Hematopoietic multipotent progenitor cell treated with erythropoietin and hydrocortisone succinate and interleukin-3 and kit ligand, for 15 days (in vitro differentiated cells): Measurements from ENCODE around the gene NCR1.
"Not testable (repeated sequence)": the region's sequence is repeated elsewhere in the genome, so short reads cannot be mapped to it uniquely, and the experiment has no call there.

Experiments
- DNase-seq: peaks from one replicate; pipeline ENCODE4 v3.0.0-alpha.2; 2015; ENCODE audit warnings: low spot score

The NCR1 gene, protein sequence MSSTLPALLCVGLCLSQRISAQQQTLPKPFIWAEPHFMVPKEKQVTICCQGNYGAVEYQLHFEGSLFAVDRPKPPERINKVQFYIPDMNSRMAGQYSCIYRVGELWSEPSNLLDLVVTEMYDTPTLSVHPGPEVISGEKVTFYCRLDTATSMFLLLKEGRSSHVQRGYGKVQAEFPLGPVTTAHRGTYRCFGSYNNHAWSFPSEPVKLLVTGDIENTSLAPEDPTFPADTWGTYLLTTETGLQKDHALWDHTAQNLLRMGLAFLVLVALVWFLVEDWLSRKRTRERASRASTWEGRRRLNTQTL

DNA sequence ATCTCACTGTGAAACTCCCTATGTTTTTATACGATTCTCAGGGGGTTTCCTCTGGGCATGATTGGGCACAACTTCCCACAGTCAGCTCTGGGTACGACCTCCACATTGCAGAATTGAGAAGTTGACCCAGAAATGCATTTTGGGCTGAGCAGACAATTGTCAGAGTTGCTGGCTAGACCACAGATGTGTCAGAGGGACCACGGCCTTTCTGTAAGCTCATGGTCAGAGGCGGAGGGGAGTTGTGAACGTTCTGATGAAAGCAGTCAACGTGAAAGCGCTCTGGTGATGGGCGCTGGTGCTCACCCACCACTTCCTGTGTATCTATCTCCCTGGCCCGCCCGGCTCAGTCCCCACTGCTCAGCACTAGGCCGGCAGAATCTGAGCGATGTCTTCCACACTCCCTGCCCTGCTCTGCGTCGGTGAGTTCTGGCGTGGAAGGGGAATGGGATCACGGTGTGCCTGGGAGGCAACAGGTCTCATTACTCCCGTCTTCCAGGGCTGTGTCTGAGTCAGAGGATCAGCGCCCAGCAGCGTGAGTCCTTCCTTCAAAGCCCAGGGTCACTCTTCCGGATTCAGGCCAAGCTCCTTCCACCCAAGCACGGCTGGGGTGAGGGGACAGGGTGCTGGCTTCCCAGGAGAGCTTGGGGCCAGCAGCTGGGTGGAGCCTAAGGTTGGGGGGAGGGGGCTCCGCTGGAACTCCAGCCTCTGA lies at the start of gene NCR1:
Gene NCR1, plus strand, starts transcription at position 346 of the 709 bp plus-strand sequence. Its CDS starts 40 bp downstream, at position 386.
- DNase-seq = no peak

DNA sequence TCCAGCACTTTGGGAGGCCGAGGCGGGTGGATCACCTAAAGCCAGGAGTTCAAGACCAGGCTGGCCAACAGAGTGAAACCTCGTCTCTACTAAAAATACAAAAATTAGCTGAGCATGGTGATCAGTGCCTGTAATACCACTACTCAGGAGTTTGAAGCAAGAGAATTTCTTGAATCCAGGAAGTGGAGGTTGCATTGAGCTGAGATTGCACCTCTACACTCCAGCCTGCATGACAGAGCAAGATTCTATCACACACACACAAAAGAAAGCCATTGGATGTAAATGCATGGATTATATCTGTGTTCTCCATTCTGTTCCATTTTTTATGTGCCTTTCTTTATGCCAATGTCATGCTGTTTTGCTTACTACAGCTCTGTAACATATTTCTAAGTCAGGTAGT lies 47.5 kb upstream of the NCR1 start:
- DNase-seq = not testable (repeated sequence)

DNA sequence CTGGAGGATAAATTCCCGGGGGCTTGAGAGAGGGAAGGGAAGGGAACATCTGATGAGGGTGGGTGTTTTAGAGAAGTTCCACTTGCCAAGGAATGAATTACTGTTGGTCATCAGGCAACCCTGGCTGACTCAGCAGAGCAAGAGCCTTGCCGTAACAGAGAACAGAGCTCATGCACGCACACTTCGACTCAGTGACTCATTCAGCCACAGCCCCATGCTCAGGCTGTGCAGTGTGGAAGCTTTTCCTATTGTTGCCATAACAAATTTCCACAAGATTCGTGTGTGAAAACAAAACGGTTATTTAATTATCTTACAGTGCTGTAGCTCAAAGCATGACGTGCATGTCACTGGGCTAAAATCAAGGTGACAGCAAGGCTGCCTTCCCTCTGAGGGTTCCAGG lies 46.5 kb upstream of the NCR1 start:
- DNase-seq = not testable (repeated sequence)

DNA sequence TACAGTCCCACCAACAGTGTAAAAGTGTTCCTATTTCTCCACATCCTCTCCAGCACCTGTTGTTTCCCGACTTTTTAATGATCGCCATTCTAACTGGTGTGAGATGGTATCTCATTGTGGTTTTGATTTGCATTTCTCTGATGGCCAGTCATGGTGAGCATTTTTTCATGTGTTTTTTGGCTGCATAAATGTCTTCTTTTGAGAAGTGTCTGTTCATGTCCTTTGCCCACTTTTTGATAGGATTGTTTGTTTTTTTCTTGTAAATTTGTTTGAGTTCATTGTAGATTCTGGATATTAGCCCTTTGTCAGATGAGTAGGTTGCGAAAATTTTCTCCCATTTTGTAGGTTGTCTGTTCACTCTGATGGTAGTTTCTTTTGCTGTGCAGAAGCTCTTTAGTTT lies 42.5 kb upstream of the NCR1 start:
- not testable (repeated sequence) for DNase-seq

DNA sequence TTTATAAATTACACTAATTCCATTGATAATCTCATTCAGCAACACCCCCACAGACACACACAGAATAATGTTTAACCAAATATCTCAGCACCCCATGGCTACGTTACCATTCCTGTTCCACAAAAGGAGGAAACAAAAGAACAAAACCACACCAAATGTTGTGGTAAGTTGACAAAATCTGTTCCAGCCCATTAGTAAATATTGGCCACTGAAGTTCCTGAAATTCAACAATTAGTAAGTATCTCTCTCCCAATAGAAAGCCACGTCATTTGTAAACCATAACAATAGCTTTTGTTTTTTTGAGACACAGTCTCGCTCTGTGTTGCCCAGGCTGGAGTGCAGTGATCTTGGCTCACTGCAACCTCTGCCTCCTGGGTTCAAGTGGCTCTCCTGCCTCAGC lies 34.3 kb upstream of the NCR1 start:
- DNase-seq = no peak

DNA sequence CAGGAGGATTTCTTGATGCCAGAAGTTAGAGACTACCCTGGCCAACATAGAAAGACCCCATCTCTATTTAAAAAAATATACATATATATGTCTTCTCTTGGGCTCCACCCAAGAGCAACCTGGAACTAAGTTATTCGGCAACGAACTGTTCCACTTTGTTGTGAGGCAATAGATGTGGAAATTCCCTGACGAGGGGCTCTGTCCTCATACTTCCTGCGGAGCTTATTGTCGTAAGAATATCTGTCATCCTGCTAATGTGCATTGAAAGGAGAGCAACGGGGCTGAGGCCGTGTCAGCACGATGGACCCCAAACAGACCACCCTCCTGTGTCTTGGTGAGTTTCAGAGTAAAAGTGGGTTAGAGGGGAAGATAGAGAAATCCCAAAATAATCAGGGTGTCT lies 32.0 kb upstream of the NCR1 start, which contains the start of gene FCAR:
Gene FCAR, plus strand, starts transcription at position 246 of the 400 bp plus-strand sequence. Its CDS starts 55 bp downstream, at position 301.
- no peak for DNase-seq

DNA sequence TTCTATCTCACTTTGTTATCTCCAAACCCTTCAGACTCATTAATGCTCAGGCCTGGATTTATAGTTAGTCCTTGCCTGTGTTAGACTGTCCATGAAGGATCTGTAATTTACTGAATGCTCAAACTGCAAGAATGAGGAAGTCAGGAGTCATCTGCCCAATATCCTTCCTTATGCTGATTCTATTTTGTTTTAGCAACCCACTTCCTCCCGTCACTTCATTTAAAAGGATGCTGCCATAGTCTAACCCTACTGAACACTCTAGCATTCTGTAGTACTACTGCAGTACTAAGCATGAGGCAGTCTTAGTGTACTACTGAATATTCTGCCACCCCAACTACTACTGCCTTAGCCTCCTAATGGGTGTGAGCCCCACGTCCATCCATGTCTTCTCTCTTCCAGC lies 30.4 kb upstream of the NCR1 start:
- DNase-seq = no peak

DNA sequence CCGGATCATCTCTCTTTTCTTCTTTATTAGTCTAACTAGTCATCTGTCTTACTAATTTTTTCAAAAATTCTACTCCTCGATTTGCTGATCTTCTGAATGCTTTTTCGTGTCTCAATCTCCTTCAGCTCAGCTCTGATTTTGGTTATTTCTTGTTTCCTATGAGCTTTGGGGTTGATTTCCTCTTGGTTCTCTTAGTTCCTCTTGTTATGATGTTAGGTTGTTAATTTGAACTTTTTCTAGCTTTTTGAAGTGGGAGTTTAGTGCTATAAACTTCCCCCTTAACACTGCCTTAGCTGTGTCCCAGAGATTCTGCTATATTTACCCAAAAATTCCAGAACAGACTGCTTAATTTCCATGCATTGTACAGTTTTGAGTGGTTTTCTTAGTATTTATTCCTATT lies 28.5 kb upstream of the NCR1 start:
- DNase-seq = no peak

DNA sequence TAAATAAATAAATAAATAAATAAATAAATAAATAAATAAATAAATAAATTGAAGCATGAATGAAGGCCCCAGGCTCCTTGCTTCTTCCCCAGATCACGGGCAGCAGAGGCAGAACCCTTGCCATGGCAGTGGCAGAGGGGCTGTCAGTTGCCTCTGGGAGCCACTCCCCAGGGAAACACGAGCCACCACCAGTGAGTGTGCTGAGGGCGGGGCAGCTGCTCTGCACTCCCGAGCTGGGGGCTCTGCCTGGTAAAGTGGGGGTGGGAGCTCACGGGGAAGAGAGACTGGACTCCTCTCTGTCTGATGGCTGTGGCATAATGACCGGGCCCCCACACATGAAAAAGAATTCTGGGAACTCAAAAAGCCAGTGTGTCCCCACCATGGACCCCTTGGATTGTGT lies 24.1 kb upstream of the NCR1 start:
- DNase-seq = no peak

DNA sequence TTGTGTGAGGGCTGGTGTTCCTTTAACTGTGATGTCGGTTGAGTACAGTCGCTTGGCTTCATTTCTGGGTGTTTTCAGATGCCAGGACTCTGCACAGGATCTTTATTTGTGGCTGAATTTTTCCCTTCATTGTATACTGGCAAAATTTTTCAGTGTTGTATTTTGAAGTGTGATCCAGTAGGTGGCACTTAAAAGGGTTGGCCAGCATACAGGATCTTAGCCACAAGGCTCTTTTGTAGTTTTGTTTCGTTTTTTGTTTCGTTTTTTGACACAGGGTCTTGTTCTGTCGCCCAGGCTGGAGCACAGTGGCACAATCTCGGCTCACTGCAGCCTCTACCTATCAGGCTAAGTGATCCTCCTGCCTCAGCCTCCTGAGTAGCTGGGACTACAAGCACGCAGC lies 23.2 kb upstream of the NCR1 start:
- no peak for DNase-seq

DNA sequence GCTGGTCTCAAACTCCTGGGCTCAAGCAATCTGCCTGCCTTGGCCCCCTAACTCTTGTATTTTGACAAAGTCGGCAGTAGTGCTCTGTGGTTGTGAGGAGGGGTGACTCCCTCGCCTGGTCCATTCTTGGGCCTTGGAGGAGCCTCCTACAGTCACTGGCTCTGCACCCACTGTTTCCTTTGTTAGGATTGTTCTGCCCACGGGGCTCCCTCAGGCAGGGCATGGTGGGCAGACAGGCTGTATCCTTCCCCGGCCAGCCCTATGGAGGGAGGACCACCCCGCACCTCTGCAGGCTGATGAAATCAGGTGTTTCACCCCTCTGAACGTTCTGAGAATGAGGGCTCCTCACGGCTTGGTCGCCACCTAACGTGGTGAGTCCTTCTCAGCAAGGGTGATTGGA lies 22.7 kb upstream of the NCR1 start:
- DNase-seq = no peak

DNA sequence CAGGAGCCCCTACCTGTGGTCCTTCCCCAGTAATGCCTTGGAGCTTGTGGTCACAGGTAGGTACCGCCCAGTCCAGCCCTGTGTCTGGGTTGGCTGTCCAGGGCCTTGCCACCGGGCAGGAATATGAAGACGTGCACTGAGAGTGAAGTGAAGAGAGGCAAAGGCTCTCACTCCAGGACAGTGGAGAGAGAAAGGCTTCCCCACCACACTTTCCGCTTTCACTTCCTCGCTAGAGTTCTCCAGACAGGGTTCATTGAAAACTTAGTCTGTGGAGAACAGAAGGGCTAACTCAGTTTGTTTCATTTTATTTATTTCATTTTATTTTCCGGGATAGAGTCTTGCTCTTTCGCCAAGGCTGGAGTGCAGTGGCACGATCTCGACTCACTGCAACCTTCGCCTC lies 17.7 kb upstream of the NCR1 start:
- no peak for DNase-seq

DNA sequence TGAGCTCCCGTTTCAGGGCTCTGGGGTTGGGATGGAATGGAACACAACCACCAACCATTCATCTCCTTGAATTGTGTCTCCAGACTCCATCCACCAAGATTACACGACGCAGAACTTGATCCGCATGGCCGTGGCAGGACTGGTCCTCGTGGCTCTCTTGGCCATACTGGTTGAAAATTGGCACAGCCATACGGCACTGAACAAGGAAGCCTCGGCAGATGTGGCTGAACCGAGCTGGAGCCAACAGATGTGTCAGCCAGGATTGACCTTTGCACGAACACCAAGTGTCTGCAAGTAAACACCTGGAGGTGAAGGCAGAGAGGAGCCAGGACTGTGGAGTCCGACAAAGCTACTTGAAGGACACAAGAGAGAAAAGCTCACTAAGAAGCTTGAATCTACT lies 16.4 kb upstream of the NCR1 start:
- DNase-seq = no peak

DNA sequence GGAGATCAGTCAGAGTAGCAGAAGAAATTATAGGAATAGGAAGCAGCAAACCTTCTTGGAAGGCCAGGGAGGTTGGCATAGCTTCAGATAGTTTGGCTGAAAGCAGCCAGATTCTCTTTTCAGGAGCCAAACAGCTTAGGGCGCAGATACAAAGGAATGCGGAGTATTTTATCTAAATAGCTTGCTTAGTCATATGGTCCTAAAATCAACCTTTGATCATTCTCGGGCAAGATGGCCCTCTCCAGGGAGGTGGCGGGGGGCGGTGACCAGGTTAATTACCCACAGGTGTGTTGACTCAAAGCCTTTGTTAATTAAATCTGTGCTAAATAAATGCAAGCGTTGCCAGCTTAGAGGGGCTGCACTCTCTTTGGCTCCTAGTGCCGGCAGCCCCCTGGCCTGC lies 12.5 kb upstream of the NCR1 start:
- no peak for DNase-seq

DNA sequence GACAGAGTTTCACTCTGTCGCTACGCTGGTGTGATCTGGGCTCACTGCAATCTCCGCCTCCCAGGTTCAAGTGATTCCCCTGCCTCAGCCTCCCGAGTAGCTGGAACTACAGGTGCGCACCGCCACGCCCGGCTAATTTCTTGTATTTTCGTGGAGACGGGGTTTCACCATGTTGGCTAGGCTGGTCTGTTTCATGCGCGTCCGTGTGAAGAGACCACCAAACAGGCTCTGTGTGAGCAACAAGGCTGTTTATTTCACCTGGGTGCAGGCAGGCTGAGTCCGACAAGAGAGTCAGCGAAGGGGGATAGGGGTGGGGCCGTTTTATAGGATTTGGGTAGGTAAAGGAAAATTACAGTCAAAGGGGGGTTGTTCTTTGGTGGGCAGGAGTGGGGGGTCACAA lies 11.8 kb upstream of the NCR1 start:
- not testable (repeated sequence) for DNase-seq

DNA sequence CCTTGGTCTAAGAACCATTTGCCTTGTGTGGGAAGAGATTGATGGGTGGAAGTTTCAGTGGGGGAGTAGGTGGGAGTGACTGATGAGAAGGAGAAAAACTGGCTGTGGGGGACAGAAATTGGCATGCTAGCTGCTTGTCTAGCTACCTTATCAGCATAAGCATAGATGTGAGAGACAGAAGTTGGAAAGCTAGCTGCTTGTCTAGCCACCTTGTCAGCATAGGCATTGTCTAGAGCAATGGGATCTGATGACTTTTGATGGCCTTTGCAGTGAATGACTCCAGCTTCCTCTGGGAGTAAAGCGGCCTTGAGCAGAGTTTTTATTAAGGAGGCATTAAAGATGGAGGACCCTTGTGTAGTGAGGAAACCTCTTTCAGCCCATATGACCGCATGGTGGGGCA lies 9.9 kb upstream of the NCR1 start:
- DNase-seq = no peak

DNA sequence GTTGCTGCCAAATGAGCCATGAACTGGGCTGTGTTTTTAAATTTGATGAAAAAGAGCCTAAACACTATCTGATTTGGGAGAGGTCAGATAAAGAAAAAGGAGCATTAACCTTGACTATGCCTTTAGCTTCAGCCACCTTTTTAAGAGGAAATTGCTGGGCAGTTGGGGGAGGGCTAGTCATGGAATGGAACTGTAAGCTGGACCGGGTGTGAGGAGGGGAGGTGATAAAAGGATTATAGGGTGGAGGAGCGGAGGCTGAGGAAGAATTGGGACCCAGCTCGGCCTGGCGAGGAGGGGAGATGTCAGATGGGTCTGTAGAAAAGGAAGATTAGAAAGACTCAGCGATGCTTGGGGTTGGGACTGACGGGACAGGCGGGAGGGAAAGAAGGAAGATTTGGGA lies 7.3 kb upstream of the NCR1 start:
- not testable (repeated sequence) for DNase-seq

DNA sequence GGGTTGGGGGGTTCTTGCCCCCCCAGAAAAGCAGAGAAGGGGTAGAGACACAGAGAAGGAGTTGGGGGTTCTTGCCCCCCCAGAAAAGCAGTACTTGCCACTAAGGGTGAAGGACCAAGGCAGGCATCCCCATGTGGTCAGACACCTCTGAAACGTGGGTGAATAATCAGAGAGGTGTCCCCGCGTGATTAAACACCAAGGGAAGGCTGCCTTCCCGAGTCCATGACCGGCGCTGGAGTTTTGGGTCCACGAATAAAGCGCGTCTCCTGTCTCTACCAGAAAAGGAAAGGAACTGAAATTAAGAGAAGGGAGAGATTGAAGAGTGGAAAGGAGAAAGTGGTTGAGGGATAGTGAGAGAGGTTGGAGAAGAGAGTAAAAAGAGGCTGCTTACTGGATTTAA lies 6.3 kb upstream of the NCR1 start:
- DNase-seq = not testable (repeated sequence)

DNA sequence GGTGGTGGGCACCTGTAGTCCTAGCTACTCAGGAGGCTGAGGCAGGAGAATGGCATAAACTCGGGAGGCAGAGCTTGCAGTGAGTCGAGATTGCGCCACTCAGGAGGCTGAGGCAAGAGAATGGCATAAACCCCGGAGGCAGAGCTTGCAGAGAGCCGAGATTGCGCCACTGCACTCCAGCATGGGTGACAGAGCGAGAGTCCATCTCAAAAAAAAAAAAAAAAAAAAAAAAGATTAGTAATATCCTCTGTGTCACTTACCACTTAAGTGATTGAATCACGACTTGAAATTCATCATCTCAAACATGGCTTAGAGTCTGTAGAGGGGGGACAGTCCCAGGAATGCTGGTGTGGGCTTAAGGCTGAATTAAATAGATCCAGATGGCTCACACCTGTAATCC lies 4.8 kb upstream of the NCR1 start:
- DNase-seq = not testable (repeated sequence)

DNA sequence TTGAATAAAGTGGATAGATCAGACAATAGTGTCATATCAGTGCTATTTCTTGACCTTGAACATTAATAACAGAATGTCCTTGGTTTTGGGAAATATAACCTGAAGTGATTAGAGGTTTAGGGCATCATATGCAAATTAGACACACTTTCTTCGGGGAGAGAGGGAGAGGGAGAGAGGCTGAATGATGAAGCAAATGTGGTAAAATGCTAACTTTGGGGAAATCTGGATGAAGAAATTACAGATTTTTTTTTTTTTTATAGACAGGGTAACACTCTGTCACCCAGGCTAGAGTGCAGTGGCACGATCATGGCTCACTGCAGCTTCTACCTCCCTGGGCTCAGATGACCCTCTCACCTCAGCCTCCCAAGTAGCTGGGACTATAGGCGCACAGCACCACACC lies 3.9 kb upstream of the NCR1 start:
- DNase-seq = no peak

DNA sequence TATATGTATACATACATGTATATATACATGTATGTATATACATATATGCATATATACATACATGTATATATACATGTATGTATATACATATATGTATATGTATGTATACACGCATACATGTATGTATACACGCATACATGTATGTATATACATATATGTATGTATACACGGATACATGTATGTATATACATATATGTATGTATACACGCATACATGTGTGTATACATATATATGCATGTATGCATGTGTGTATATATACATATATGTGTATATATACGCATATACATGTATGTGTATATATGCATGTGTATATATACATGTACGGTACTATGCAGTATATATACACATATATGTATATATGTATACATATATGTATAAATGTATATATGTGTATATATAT lies 2.6 kb upstream of the NCR1 start:
- DNase-seq = no peak

DNA sequence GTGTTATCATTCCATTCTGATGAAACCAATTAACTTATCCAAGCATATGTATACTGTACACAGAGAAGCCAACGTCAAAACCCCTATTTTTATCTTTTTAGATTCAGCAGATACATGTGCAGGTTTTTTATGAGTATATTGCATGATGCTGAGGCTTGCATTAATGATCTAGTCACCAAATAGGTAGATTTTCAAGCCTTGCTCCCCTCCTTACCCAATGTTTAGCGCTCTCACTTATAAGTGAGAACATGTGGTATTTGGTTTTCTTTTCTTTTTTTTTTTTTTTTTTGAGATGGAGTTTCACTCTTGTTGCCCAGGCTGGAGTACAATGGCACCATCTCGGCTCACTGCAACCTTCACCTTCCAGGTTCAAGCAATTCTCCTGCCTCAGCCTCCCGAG lies 1.7 kb upstream of the NCR1 start:
- DNase-seq = not testable (repeated sequence)

DNA sequence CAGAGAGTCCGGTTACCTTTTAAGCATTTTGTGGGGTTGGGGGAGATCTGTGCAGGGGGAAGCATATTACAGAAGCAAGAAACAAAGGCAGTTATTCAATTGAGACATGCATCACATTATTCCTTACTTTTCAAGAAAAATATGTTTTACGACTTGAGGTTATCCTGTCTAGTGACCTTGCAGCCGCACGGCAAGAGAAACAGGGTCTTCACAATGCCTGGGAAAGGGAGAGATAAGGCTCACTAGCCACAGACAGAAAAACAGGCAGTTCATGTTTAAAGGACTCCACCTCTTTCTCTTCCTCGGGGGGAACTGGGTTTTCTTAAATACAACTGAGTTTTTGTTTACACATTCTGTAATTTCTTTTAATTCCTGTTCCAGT lies 536 bp upstream of the NCR1 start:
- no peak for DNase-seq

DNA sequence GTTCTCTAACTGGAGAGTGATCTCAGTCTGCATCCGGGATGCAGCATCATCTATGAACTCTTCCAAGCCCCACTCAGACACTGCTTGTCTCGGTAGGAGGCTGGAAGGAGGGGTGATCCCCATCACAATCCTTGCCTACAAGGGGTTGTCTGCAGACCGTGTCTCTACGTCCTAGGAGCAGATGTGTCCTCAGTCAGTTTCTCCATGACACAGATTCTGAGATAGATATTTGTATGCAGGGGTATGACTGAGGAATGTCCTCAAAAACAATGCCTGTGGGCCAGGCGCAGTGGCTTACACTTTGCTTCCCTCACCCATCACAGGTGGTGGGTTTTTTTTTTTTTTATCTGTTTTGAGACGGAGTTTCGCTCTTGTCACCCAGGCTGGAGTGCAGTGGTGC lies 871 bp downstream of the NCR1 start:
- no peak for DNase-seq
